Neuronal stem cell (in vitro differentiated cells): ENCODE results near the gene NT5DC4.

Source experiments
- DNase-seq: peaks from one replicate; pipeline ENCODE4 v3.0.0-alpha.2; 2013; ENCODE audit warnings: low spot score
- H2AFZ ChIP-seq: one replicate; pipeline ENCODE4 v1.6.1; 2013; ENCODE audit warnings: mild to moderate bottlenecking, low read length, inconsistent platforms
- H2AK5ac ChIP-seq: 2 replicates; pipeline ENCODE4 v1.6.1; 2013; ENCODE audit warnings: low read depth, mild to moderate bottlenecking, inconsistent platforms, low read length, moderate library complexity, mixed read lengths
- H2BK120ac ChIP-seq: 2 replicates; pipeline ENCODE4 v1.6.1; 2013; ENCODE audit warnings: low read depth, mild to moderate bottlenecking, inconsistent platforms, low read length, moderate library complexity, mixed read lengths
- H2BK12ac ChIP-seq: one replicate; pipeline ENCODE4 v1.6.1; 2013; ENCODE audit warnings: low read length, inconsistent platforms
- H2BK15ac ChIP-seq: 2 replicates; pipeline ENCODE4 v1.6.1; 2013; ENCODE audit warnings: mild to moderate bottlenecking, low read length, inconsistent platforms, mixed read lengths
- H2BK5ac ChIP-seq: one replicate; pipeline ENCODE4 v1.6.1; 2013; ENCODE audit warnings: inconsistent platforms, mild to moderate bottlenecking, low read length, moderate library complexity
- H3K14ac ChIP-seq: one replicate; pipeline ENCODE4 v1.6.1; 2013; ENCODE audit warnings: low read length, inconsistent platforms
- H3K18ac ChIP-seq: 2 replicates; pipeline ENCODE4 v1.6.1; 2013; ENCODE audit warnings: low read length, inconsistent platforms
- H3K23ac ChIP-seq: 2 replicates; pipeline ENCODE4 v1.6.1; 2013; ENCODE audit warnings: low read depth, mild to moderate bottlenecking, mixed read lengths, low read length, inconsistent platforms; ENCODE audit not compliant: poor library complexity
- H3K27ac ChIP-seq: replicated peaks from 3 replicates; pipeline ENCODE4 v1.5.1; 2013; ENCODE audit warnings: low read length, inconsistent platforms
- H3K27me3 ChIP-seq, 3 experiments: 2 replicates each; pipeline ENCODE4 v1.6.1; 2013; ENCODE audit warnings: low read length in 3 of 3, mild to moderate bottlenecking in 2 of 3, inconsistent platforms in 1 of 3, low read depth in 1 of 3, mixed read lengths in 1 of 3, moderate library complexity in 1 of 3; ENCODE audit not compliant: control insufficient read depth in 3 of 3, insufficient read depth in 3 of 3
- H3K36me3 ChIP-seq, 2 donors: replicated peaks in 1 of 2; 2 replicates each; pipeline ENCODE4 v1.6.1; 2013; ENCODE audit warnings: low read length in 2 of 2; ENCODE audit not compliant: control insufficient read depth in 2 of 2, insufficient read depth in 2 of 2
- H3K4ac ChIP-seq: 2 replicates; pipeline ENCODE4 v1.6.1; 2013; ENCODE audit warnings: inconsistent platforms, mild to moderate bottlenecking, low read length, moderate library complexity
- H3K4me1 ChIP-seq, 2 donors: 1 replicate in 1 of 2; 2 replicates in 1 of 2; pipeline ENCODE4 v1.6.1; 2013; ENCODE audit warnings: low read length in 2 of 2, low read depth in 1 of 2; ENCODE audit not compliant: control insufficient read depth in 2 of 2, insufficient read depth in 1 of 2
- H3K4me2 ChIP-seq: one replicate; pipeline ENCODE4 v1.6.1; 2013; ENCODE audit warnings: mild to moderate bottlenecking, low read length, inconsistent platforms; ENCODE audit not compliant: insufficient read depth, poor library complexity, severe bottlenecking
- H3K4me3 ChIP-seq, 2 donors: 2 replicates each; pipeline ENCODE4 v1.5.1; 2013; ENCODE audit warnings: low read length in 2 of 2, mild to moderate bottlenecking in 2 of 2, inconsistent platforms in 1 of 2, moderate library complexity in 1 of 2
- H3K79me1 ChIP-seq: one replicate; pipeline ENCODE4 v1.6.1; 2013; ENCODE audit warnings: low read depth, mild to moderate bottlenecking, inconsistent platforms, low read length, moderate library complexity
- H3K9ac ChIP-seq: one replicate; pipeline ENCODE4 v1.6.1; 2013; ENCODE audit warnings: mild to moderate bottlenecking, low read depth, low read length, inconsistent platforms; ENCODE audit not compliant: poor library complexity
- H3K9me3 ChIP-seq, 2 donors: replicated peaks in 1 of 2; 2 replicates each; pipeline versions ENCODE3 to v1.6.1; 2013; ENCODE audit warnings: low read length in 2 of 2, mild to moderate bottlenecking in 2 of 2, inconsistent platforms in 1 of 2, low read depth in 1 of 2, mixed read lengths in 1 of 2, moderate library complexity in 1 of 2; ENCODE audit not compliant: control insufficient read depth in 2 of 2, insufficient read depth in 1 of 2
- H4K8ac ChIP-seq: one replicate; pipeline ENCODE4 v1.6.1; 2013; ENCODE audit warnings: low read depth, mild to moderate bottlenecking, inconsistent platforms, low read length, moderate library complexity
- H4K91ac ChIP-seq: one replicate; pipeline ENCODE4 v1.6.1; 2013; ENCODE audit warnings: low read length, low read depth, mild to moderate bottlenecking, inconsistent platforms; ENCODE audit not compliant: poor library complexity
- WGBS, 2 donors: extraction: QIAGEN DNeasy Blood & Tissue Kit; methylation state at CpG; one replicate each; pipeline ENCODE4 v1.1.7; 2013; ENCODE audit warnings: missing lambda C conversion rate in 2 of 2, mixed read lengths in 1 of 2; ENCODE audit not compliant: insufficient read length in 2 of 2, insufficient replicate concordance in 1 of 2; ENCODE audit errors: extremely low coverage in 2 of 2; 5-methylcytosine and 5-hydroxymethylcytosine counted together

Gene NT5DC4

DNA sequence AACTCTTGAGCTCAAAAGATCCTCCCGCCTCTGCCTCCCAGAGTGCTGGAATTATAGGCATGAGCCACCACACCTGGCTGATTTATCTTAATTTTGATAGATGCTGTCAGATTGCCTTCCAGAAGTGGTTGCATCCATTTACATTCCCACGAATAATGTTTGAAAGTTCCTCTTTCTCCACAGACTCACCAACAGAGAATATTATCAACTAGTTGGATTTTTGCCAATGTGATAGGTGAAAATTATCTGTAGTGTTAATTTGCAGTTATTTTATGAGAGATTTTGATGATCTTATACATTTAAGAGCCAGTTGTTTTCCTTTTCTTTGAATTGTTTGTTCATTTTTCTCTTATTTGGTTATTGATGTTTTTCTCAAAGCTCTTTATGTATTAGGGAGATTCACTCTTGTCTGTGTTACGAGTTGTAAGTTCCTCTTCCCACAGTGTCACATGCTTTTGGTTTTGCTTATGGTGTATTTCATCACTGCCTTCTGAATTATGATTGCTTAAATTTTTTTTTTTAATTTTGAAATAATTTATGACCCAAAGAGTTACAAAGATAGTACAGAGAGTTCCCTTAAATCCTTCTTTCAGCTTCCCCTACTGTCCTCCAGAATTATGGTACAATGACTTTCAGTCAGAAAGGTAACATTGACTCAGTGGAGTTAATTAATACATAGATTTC lies 20.7 kb upstream of the NT5DC4 start:
- Histone ChIP-seq H3K36me3 (no peaks in the 10 kb centered on the region), H2BK15ac (no peak overlapping the region), H3K4me2 (no peak overlapping the region), H4K8ac (no peak overlapping the region), H2BK12ac (no peak overlapping the region), H3K79me1 (no peaks in the 10 kb centered on the region), H3K4ac (no peak overlapping the region), H4K91ac (no peak overlapping the region), H3K4me3 (no peak overlapping the region), H3K27me3 (peaks cover 0 to 16% (median 0%) of the 10 kb centered on the region in 3 experiments), H2BK5ac (no peak overlapping the region), H3K4me1 (no peaks in the 10 kb centered on the region), H3K23ac (no peak overlapping the region), H2AFZ (no peak overlapping the region), H3K18ac (no peak overlapping the region), H2BK120ac (no peak overlapping the region), H2AK5ac (no peak overlapping the region), H3K9me3 (no peaks in the 10 kb centered on the region), H3K27ac (no peak overlapping the region), H3K14ac (no peak overlapping the region), H3K9ac (no peak overlapping the region)
- DNase-seq: no peak
- WGBS, 2 donors: no CpG with 5 or more reads among the region's 3 CpGs

DNA sequence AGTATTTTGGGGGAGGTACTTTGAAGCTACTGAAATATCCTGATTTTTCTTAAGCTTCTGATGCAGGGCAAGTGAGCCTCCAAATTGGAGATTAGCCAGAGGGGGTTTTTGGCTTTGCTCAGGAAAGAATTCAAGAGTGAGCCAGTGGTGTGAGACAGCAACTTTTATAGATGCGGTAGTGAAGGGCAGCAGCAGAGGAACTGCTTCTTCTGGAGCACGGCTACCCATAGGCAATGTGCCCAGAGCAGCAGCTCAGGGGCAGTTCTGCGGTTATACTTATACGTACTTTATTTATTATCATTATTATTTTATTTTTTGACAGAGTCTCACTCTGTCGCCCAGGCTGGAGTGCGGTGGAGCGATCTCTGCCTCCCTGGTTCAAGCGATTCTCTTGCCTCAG lies 19.8 kb upstream of the NT5DC4 start:
- H2BK120ac ChIP-seq: no peak overlapping the region
- no peak overlapping the region for H4K91ac ChIP-seq
- no peak overlapping the region for H3K4me2 ChIP-seq
- no peak overlapping the region for H2AK5ac ChIP-seq
- peaks cover 0 to 16% (median 0%) of the 10 kb centered on the region in 3 experiments for H3K27me3 ChIP-seq
- DNase-seq: no peak
- no peak overlapping the region for H3K14ac ChIP-seq
- no peak overlapping the region for H2BK12ac ChIP-seq
- H4K8ac ChIP-seq: no peak overlapping the region
- no peaks in the 10 kb centered on the region for H3K4me1 ChIP-seq
- H3K4ac ChIP-seq: no peak overlapping the region
- no peak overlapping the region for H2BK5ac ChIP-seq
- no peak overlapping the region for H2BK15ac ChIP-seq
- H3K18ac ChIP-seq: no peak overlapping the region
- H3K4me3 ChIP-seq: no peak overlapping the region
- no peaks in the 10 kb centered on the region for H3K79me1 ChIP-seq
- no peaks in the 10 kb centered on the region for H3K36me3 ChIP-seq
- no peak overlapping the region for H3K27ac ChIP-seq
- H3K23ac ChIP-seq: no peak overlapping the region
- H3K9me3 ChIP-seq: no peaks in the 10 kb centered on the region
- no peak overlapping the region for H3K9ac ChIP-seq
- no CpG with 5 or more reads among the region's 8 CpGs for WGBS, 2 donors
- H2AFZ ChIP-seq: no peak overlapping the region

- Histone ChIP-seq H3K4me3 (no peak overlapping the region), H3K36me3 (no peaks in the 10 kb centered on the region), H3K18ac (no peak overlapping the region), H3K79me1 (no peaks in the 10 kb centered on the region), H3K9me3 (no peaks in the 10 kb centered on the region), H3K4me2 (no peak overlapping the region), H3K9ac (no peak overlapping the region), H3K4ac (no peak overlapping the region), H2BK120ac (no peak overlapping the region), H3K4me1 (no peaks in the 10 kb centered on the region), H2AFZ (no peak overlapping the region), H3K27ac (no peak overlapping the region), H2AK5ac (no peak overlapping the region), H2BK15ac (no peak overlapping the region), H3K23ac (no peak overlapping the region), H2BK5ac (no peak overlapping the region), H3K27me3 (peaks cover 0 to 16% (median 0%) of the 10 kb centered on the region in 3 experiments), H4K8ac (no peak overlapping the region), H3K14ac (no peak overlapping the region), H4K91ac (no peak overlapping the region), H2BK12ac (no peak overlapping the region)
- WGBS, 2 donors: no CpG with 5 or more reads among the region's 2 CpGs
- no peak for DNase-seq
Observed at GRCh38 chr2:112703684-112704083, 17.1 kb upstream of the NT5DC4 start.

DNA sequence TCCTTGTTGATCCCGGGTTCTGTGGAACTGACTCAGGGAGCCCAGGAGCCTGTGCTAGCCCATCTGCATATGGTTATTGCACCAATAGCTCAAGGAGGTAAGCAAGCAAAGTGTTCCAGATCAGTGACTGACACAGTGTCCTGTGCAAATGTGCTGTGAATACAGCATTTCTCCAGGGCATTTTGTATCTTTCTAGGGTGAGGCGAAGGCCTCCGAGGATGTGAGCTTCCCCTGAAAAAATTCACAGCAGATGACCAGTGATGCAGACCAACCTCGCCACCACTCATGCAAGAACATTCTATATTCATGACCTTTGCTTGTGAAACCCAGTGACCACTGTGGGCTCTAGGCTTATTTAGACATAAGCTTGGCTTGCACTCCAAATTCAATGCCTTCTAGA lies 15.2 kb upstream of the NT5DC4 start:
- WGBS, 2 donors: no CpG with 5 or more reads among the region's 4 CpGs

More for the DNA sequence above, 15.2 kb upstream of the NT5DC4 start:
- H4K8ac ChIP-seq: no peak overlapping the region
- H3K9ac ChIP-seq: no peak overlapping the region
- H2AFZ ChIP-seq: no peak overlapping the region
- no peak overlapping the region for H4K91ac ChIP-seq
- H3K4me3 ChIP-seq: no peak overlapping the region
- H2BK120ac ChIP-seq: no peak overlapping the region
- no peak overlapping the region for H2BK12ac ChIP-seq
- H3K23ac ChIP-seq: no peak overlapping the region
- no peak overlapping the region for H3K18ac ChIP-seq
- H3K4me1 ChIP-seq: no peaks in the 10 kb centered on the region
- no peak overlapping the region for H3K14ac ChIP-seq
- H3K27me3 ChIP-seq: peaks cover 0 to 11% (median 0%) of the 10 kb centered on the region in 3 experiments
- no peak for DNase-seq
- no peak overlapping the region for H2BK15ac ChIP-seq
- H3K27ac ChIP-seq: no peak overlapping the region
- no peak overlapping the region for H2AK5ac ChIP-seq
- H3K36me3 ChIP-seq: no peaks in the 10 kb centered on the region
- no peak overlapping the region for H3K4ac ChIP-seq
- no peaks in the 10 kb centered on the region for H3K79me1 ChIP-seq
- no peaks in the 10 kb centered on the region for H3K9me3 ChIP-seq
- no peak overlapping the region for H2BK5ac ChIP-seq
- H3K4me2 ChIP-seq: no peak overlapping the region
